A549 treated with AZD9567 at 1 μM for 4 hours (cell line): ENCODE results near the gene CLDN3. TPM values are rescaled to one million over a fixed set of nuclear protein-coding genes. Genes with fewer than 3 reads are reported as not detected.

ENCODE experiments used
- total RNA-seq: library from RNA; stranded (reverse); fragments of 200-300 nt; extraction: Qiagen RNA extraction; gene quantifications from 5 replicates; pipeline ENCODE4 v1.2.3, GENCODE V29; 2022; ENCODE audit not compliant: insufficient read depth

CLDN3 gene
- 2.9 to 3.4 TPM (median 3.1 TPM) in 4 of 5 replicates, not detected in the other for total RNA-seq

DNA sequence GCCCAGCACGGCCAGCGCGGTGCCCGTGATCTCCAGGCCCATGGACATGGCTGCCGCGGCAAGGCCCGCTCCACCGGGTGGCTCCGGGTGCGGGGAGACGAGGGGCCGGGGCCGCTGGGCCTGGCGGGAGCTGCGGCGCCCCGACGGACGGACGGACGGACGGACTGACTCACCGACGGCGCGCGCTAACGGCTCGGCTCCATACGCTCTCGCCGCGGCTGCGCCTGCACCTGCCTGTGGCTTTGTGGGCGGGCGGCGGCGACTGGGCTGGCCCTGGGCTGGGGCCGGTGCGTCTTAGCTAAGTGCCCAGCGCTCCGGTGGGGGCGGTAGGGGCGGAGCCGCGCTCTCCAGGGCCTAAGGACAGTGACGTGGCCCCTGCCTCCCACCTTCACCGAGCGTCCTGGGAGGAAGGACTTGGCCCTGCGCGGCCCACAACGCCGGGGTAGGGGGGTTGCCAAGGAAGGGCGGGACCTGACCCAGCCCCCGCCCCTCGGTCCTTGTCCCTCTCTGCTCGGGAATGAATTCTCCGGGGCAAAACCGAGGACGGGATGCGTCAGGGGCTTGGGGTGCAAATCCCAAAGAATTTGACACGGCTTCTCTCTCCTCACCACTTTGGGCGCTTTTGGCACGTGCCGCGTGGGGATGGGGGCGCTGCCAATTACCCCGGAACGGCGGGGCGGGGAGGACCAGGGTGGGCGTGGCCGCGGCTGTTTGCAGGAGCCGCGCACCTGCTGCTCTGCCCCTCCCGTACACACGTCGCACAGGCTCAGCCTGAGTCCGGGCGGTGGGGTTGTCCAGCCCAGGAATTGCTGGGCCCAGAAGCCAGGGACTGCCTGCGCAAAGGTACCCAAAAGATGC is at the start of gene CLDN3:
TSS of gene CLDN3 (minus strand) at position 269 of the 858 bp plus-strand sequence. CDS start at position 48, 221 bp downstream.

GRCh38 chr7:73738612-73739386 is 31.3 kb downstream of the CLDN3 start, which contains the start of gene ABHD11:
ABHD11 (minus strand) TSS chr7:73738802; CDS start chr7:73738770, 32 bp downstream.

Other genes starting within 250 kb of the CLDN3 start
- 50.1 to 62.0 TPM (median 56.3 TPM) in 5 replicates for gene BAZ1B, start 248.0 kb downstream of the CLDN3 start, total RNA-seq
- 62.5 to 75.3 TPM (median 70.1 TPM) in 5 replicates for gene BCL7B, start 212.6 kb downstream of the CLDN3 start, total RNA-seq
- 49.1 to 56.0 TPM (median 50.6 TPM) in 5 replicates for gene TBL2, start 191.7 kb downstream of the CLDN3 start, total RNA-seq
- 0.59 to 1.3 TPM (median 1.2 TPM) in 5 replicates for gene MLXIPL, start 145.7 kb downstream of the CLDN3 start, total RNA-seq
- gene VPS37D, start 102.4 kb downstream of the CLDN3 start, total RNA-seq = 3.4 to 4.7 TPM (median 4.3 TPM) in 5 replicates
- gene DNAJC30, start 86.8 kb downstream of the CLDN3 start, total RNA-seq = 6.9 to 10.6 TPM (median 9.7 TPM) in 5 replicates
- gene BUD23, start 86.7 kb downstream of the CLDN3 start, total RNA-seq = 121 to 158 TPM (median 128 TPM) in 5 replicates
- 43.1 to 71.4 TPM (median 70.4 TPM) in 5 replicates for gene STX1A, start 50.6 kb downstream of the CLDN3 start, total RNA-seq
- 25.8 to 38.2 TPM (median 26.9 TPM) in 5 replicates for gene ABHD11, start 31.5 kb downstream of the CLDN3 start, total RNA-seq
- gene CLDN4, start 60.7 kb upstream of the CLDN3 start, total RNA-seq = 2.9 to 4.1 TPM (median 3.4 TPM) in 5 replicates
- 6.4 to 10.8 TPM (median 9.5 TPM) in 5 replicates for gene METTL27, start 72.2 kb upstream of the CLDN3 start, total RNA-seq
- gene TMEM270, start 90.9 kb upstream of the CLDN3 start, total RNA-seq = 0.09 to 0.13 TPM in 2 of 5 replicates, not detected in the others